SJCRH30 (cell line): ENCODE results near the gene OGFOD3. TPM values are rescaled to one million over a fixed set of nuclear protein-coding genes. Genes with fewer than 3 reads are reported as not detected.
"Not testable (repeated sequence)": the region's sequence is repeated elsewhere in the genome, so short reads cannot be mapped to it uniquely, and the experiment has no call there.

Experiments
- DNase-seq, 2 experiments: peaks; one replicate each; pipeline ENCODE4 v3.0.0-alpha.2; 2015 to 2020
- H3K27ac ChIP-seq: fragments of 250-450 bp; sonication (Bioruptor Pico); 2 replicates; pipeline ENCODE4 v1.5.1; 2020; ENCODE audit warnings: mild to moderate bottlenecking, moderate library complexity
- H3K27me3 ChIP-seq: fragments of 250-450 bp; sonication (Bioruptor Pico); 2 replicates; pipeline ENCODE4 v1.5.1; 2020; ENCODE audit warnings: mild to moderate bottlenecking, moderate library complexity
- H3K36me3 ChIP-seq: fragments of 250-450 bp; sonication (Bioruptor Pico); 2 replicates; pipeline ENCODE4 v1.5.1; 2020; ENCODE audit warnings: mild to moderate bottlenecking, moderate library complexity
- H3K4me1 ChIP-seq: fragments of 250-450 bp; sonication (Bioruptor Pico); 2 replicates; pipeline ENCODE4 v1.5.1; 2020; ENCODE audit warnings: mild to moderate bottlenecking, moderate library complexity
- H3K4me3 ChIP-seq: fragments of 250-450 bp; sonication (Bioruptor Pico); 2 replicates; pipeline ENCODE4 v1.5.1; 2020; ENCODE audit warnings: mild to moderate bottlenecking, moderate library complexity
- H3K9me3 ChIP-seq: fragments of 250-450 bp; sonication (Bioruptor Pico); replicated peaks from 2 replicates; pipeline ENCODE4 v1.5.1; 2020; ENCODE audit warnings: mild to moderate bottlenecking, moderate library complexity
- total RNA-seq: library from RNA; depleted of rRNA; stranded (reverse); fragments of >200 nt; shearing (Covaris generic); gene quantifications from 2 replicates; pipeline ENCODE4 v1.2.3, GENCODE V29; 2014

Gene OGFOD3
- total RNA-seq, 1 experiment from 2014 or later = 144 TPM

GRCh38 chr17:82432017-82432416 lies 13.6 kb upstream of the OGFOD3 start:
- no peak for DNase-seq
- Histone ChIP-seq H3K36me3 (no peaks in the 10 kb centered on the region), H3K27me3 (no peaks in the 10 kb centered on the region), H3K4me1 (no peaks in the 10 kb centered on the region), H3K4me3 (no peak overlapping the region), H3K27ac (no peak overlapping the region), H3K9me3 (no peaks in the 10 kb centered on the region)

- Histone ChIP-seq H3K4me1 (no peaks in the 10 kb centered on the region), H3K27me3 (no peaks in the 10 kb centered on the region)
- no peak for DNase-seq
Observed at GRCh38 chr17:82429824-82430223, 11.4 kb upstream of the OGFOD3 start.

GRCh38 chr17:82428546-82428945 lies 10.2 kb upstream of the OGFOD3 start:
- Histone ChIP-seq H3K4me3 (no peak overlapping the region), H3K9me3 (no peaks in the 10 kb centered on the region), H3K4me1 (no peaks in the 10 kb centered on the region), H3K27me3 (no peaks in the 10 kb centered on the region), H3K36me3 (0 out of 2 replicates have a peak, but pooled peaks cover 2% of the 10 kb centered on the region), H3K27ac (no peak overlapping the region)
- no peak for DNase-seq

More at GRCh38 chr17:82429824-82430223, 11.4 kb upstream of the OGFOD3 start:
- Histone ChIP-seq H3K4me3 (no peak overlapping the region), H3K9me3 (no peaks in the 10 kb centered on the region), H3K27ac (no peak overlapping the region), H3K36me3 (0 out of 2 replicates have a peak, but pooled peaks cover 2% of the 10 kb centered on the region)

- H3K4me1 ChIP-seq = no peaks in the 10 kb centered on the region
- H3K9me3 ChIP-seq = no peaks in the 10 kb centered on the region; the same call in 1 of the 2 replicates
- H3K4me3 ChIP-seq = no peak overlapping the region
- DNase-seq = no peak
- no peak overlapping the region for H3K27ac ChIP-seq
- no peaks in the 10 kb centered on the region for H3K27me3 ChIP-seq
- peaks cover 6% of the 10 kb centered on the region; the same call in 1 of the 2 replicates for H3K36me3 ChIP-seq
Observed at GRCh38 chr17:82424863-82425159, 6.4 kb upstream of the OGFOD3 start.

GRCh38 chr17:82424001-82424862 lies 5.8 kb upstream of the OGFOD3 start:
- Histone ChIP-seq H3K4me3 (no peak overlapping the region), H3K4me1 (peaks cover 2% of the 10 kb centered on the region; the same call in 1 of the 2 replicates), H3K27me3 (no peaks in the 10 kb centered on the region), H3K36me3 (peaks cover 6% of the 10 kb centered on the region; the same call in 1 of the 2 replicates), H3K9me3 (no peaks in the 10 kb centered on the region; the same call in 1 of the 2 replicates), H3K27ac (no peak overlapping the region)
- peak; percentile 55 to 75 for DNase-seq

- Histone ChIP-seq H3K9me3 (no peaks in the 10 kb centered on the region; the same call in 1 of the 2 replicates), H3K4me3 (peak overlapping the region; percentile 100; the same call in 1 of the 2 replicates), H3K36me3 (peaks cover 4% of the 10 kb centered on the region; the same call in 1 of the 2 replicates), H3K27ac (no peak overlapping the region), H3K27me3 (no peaks in the 10 kb centered on the region), H3K4me1 (peaks cover 7% of the 10 kb centered on the region)
- no peak for DNase-seq
Observed at GRCh38 chr17:82419540-82419939, 1.2 kb upstream of the OGFOD3 start.

- H3K4me1 ChIP-seq = peaks cover 22% of the 10 kb centered on the region
- H3K27me3 ChIP-seq = no peaks in the 10 kb centered on the region
- no peak for DNase-seq
- H3K27ac ChIP-seq = no peak overlapping the region
- no peaks in the 10 kb centered on the region for H3K9me3 ChIP-seq
- no peak overlapping the region for H3K4me3 ChIP-seq
- peaks cover 4% of the 10 kb centered on the region; the same call in 1 of the 2 replicates for H3K36me3 ChIP-seq
Observed at GRCh38 chr17:82416771-82417170, 1.6 kb downstream of the OGFOD3 start.

- Histone ChIP-seq H3K4me3 (no peak overlapping the region), H3K27ac (no peak overlapping the region), H3K9me3 (no peaks in the 10 kb centered on the region), H3K27me3 (no peaks in the 10 kb centered on the region), H3K36me3 (peaks cover 2% of the 10 kb centered on the region; the same call in 1 of the 2 replicates), H3K4me1 (peaks cover 24% of the 10 kb centered on the region)
- DNase-seq = no peak
Observed at GRCh38 chr17:82416264-82416663, 2.1 kb downstream of the OGFOD3 start.

- H3K27me3 ChIP-seq = no peaks in the 10 kb centered on the region
- DNase-seq = no peak
- H3K4me3 ChIP-seq = no peak overlapping the region
- no peak overlapping the region for H3K27ac ChIP-seq
- H3K36me3 ChIP-seq = no peaks in the 10 kb centered on the region
- no peaks in the 10 kb centered on the region for H3K9me3 ChIP-seq
- peaks cover 24% of the 10 kb centered on the region for H3K4me1 ChIP-seq
Observed at GRCh38 chr17:82415786-82416185, 2.6 kb downstream of the OGFOD3 start.

- Histone ChIP-seq H3K9me3 (no peaks in the 10 kb centered on the region), H3K27me3 (no peaks in the 10 kb centered on the region), H3K4me1 (peaks cover 24% of the 10 kb centered on the region), H3K36me3 (no peaks in the 10 kb centered on the region), H3K4me3 (no peak overlapping the region), H3K27ac (no peak overlapping the region)
- no peak for DNase-seq
Observed at GRCh38 chr17:82415336-82415735, 3.0 kb downstream of the OGFOD3 start.

- Histone ChIP-seq H3K4me1 (peaks cover 31% of the 10 kb centered on the region), H3K9me3 (no peaks in the 10 kb centered on the region), H3K27me3 (no peaks in the 10 kb centered on the region), H3K4me3 (no peak overlapping the region), H3K36me3 (no peaks in the 10 kb centered on the region), H3K27ac (no peak overlapping the region)
- DNase-seq = peak; percentile 82 to 87
Observed at GRCh38 chr17:82414548-82415281, 3.7 kb downstream of the OGFOD3 start.

- Histone ChIP-seq H3K4me1 (peaks cover 45% of the 10 kb centered on the region), H3K27me3 (no peaks in the 10 kb centered on the region), H3K27ac (peak overlapping the region; percentile 63)
Observed at GRCh38 chr17:82412535-82413520, 5.6 kb downstream of the OGFOD3 start.

GRCh38 chr17:82412081-82412480 lies 6.3 kb downstream of the OGFOD3 start:
- H3K27me3 ChIP-seq, DNase-seq, H3K36me3 ChIP-seq, H3K4me3 ChIP-seq, H3K9me3 ChIP-seq: not testable (repeated sequence)
- H3K4me1 ChIP-seq = peaks cover 49% of the 10 kb centered on the region
- H3K27ac ChIP-seq = peak overlapping the region; percentile 63

More at GRCh38 chr17:82412535-82413520, 5.6 kb downstream of the OGFOD3 start:
- no peaks in the 10 kb centered on the region for H3K9me3 ChIP-seq
- no peaks in the 10 kb centered on the region for H3K36me3 ChIP-seq
- no peak overlapping the region for H3K4me3 ChIP-seq
- DNase-seq = peak; percentile 92 to 95

- peak; percentile 95 to 96 for DNase-seq
- H3K4me1 ChIP-seq = peaks cover 53% of the 10 kb centered on the region
- no peaks in the 10 kb centered on the region; the same call in 1 of the 2 replicates for H3K36me3 ChIP-seq
- peak overlapping the region; percentile 67 for H3K27ac ChIP-seq
- H3K4me3 ChIP-seq = peak overlapping the region; percentile 43
- no peaks in the 10 kb centered on the region for H3K9me3 ChIP-seq
- no peaks in the 10 kb centered on the region for H3K27me3 ChIP-seq
Observed at GRCh38 chr17:82411396-82412053, 6.9 kb downstream of the OGFOD3 start.
